Hepatocyte (in vitro differentiated cells): ENCODE measurements around the gene C2orf68. TPM values are rescaled to one million over a fixed set of nuclear protein-coding genes. Genes with fewer than 3 reads are reported as not detected.
"Not testable (repeated sequence)": the region's sequence is repeated elsewhere in the genome, so short reads cannot be mapped to it uniquely, and the experiment has no call there.

Experiments
- DNase-seq: peaks from one replicate; pipeline ENCODE4 v3.0.0-alpha.2; 2016; ENCODE audit warnings: low spot score
- H2AFZ ChIP-seq: fragments of 200-600 bp; sonication (generic); 2 replicates; pipeline ENCODE4 v1.6.0; 2016; ENCODE audit warnings: antibody characterized with exemption, mild to moderate bottlenecking
- H3K27ac ChIP-seq: fragments of 200-600 bp; sonication (generic); 2 replicates; pipeline ENCODE4 v1.5.1; 2016; ENCODE audit warnings: mild to moderate bottlenecking
- H3K27me3 ChIP-seq: fragments of 200-600 bp; sonication (generic); 2 replicates; pipeline ENCODE4 v1.6.1; 2016
- H3K36me3 ChIP-seq: fragments of 200-600 bp; sonication (generic); replicated peaks from 2 replicates; pipeline ENCODE4 v1.5.1; 2016; ENCODE audit warnings: low read depth; ENCODE audit not compliant: insufficient read depth
- H3K4me1 ChIP-seq: fragments of 200-600 bp; sonication (generic); 2 replicates; pipeline ENCODE4 v1.5.1; 2016; ENCODE audit warnings: mild to moderate bottlenecking, moderate library complexity; ENCODE audit not compliant: insufficient read depth
- H3K4me2 ChIP-seq: fragments of 200-600 bp; sonication (generic); 2 replicates; pipeline ENCODE4 v1.6.0; 2016
- H3K4me3 ChIP-seq: fragments of 200-600 bp; sonication (generic); 2 replicates; pipeline ENCODE4 v1.5.1; 2016; ENCODE audit warnings: mild to moderate bottlenecking
- H3K79me2 ChIP-seq: fragments of 200-600 bp; sonication (generic); 2 replicates; pipeline ENCODE4 v1.6.0; 2017; ENCODE audit warnings: mild to moderate bottlenecking
- H3K9me2 ChIP-seq: fragments of 200-600 bp; sonication (generic); replicated peaks from 2 replicates; pipeline ENCODE4 v1.6.0; 2017; ENCODE audit warnings: mild to moderate bottlenecking; ENCODE audit not compliant: insufficient read depth
- H3K9me3 ChIP-seq: fragments of 200-600 bp; sonication (generic); 2 replicates; pipeline ENCODE4 v1.5.1; 2016; ENCODE audit warnings: low read depth, mild to moderate bottlenecking
- H4K20me1 ChIP-seq: fragments of 200-600 bp; sonication (generic); 2 replicates; pipeline ENCODE4 v1.6.0; 2016; ENCODE audit warnings: mild to moderate bottlenecking; ENCODE audit not compliant: insufficient read depth, poor library complexity, severe bottlenecking
- CTCF ChIP-seq: fragments of 200-600 bp; sonication (generic); IDR thresholded peaks from 2 replicates; pipeline ENCODE4 v1.5.1; 2016; ENCODE audit warnings: antibody characterized with exemption, mild to moderate bottlenecking; ENCODE audit not compliant: poor library complexity
- EZH2 ChIP-seq: fragments of 200-600 bp; sonication (generic); IDR thresholded peaks from 2 replicates; pipeline ENCODE4 v1.6.1; 2016; ENCODE audit warnings: antibody characterized with exemption, mild to moderate bottlenecking, borderline replicate concordance
- EZH2phosphoT487 ChIP-seq: fragments of 200-600 bp; sonication (generic); IDR thresholded peaks from one replicate; pipeline ENCODE4 v1.6.1; 2018; ENCODE audit warnings: antibody characterized with exemption, mild to moderate bottlenecking, low read depth, moderate library complexity; ENCODE audit not compliant: unreplicated experiment, severe bottlenecking
- WGBS: methylation state at CpG from one replicate; pipeline ENCODE4 v1.1.6; 2016; ENCODE audit warnings: low lambda C conversion rate; ENCODE audit errors: missing lambda C conversion rate; 5-methylcytosine and 5-hydroxymethylcytosine counted together
- polyA plus RNA-seq: library from polyadenylated mRNA; unstranded; fragments of >200 nt; fragmentation: Nextera tagmentation; extraction: Ambion mirVana; gene quantifications from 2 replicates; pipeline ENCODE4 v1.2.1, GENCODE V29; 2016
- total RNA-seq: library from RNA; depleted of rRNA; stranded (reverse); fragments of >200 nt; gene quantifications from 2 replicates; pipeline ENCODE4 v1.2.3, GENCODE V29; 2014

The C2orf68 gene
- total and polyA plus RNA-seq, 2 experiments from 2014 or later: 21.6 to 28.3 TPM

GRCh38 chr2:85659324-85659981, 47.6 kb upstream of the C2orf68 start:
- Histone ChIP-seq H3K4me2 (no peak overlapping the region), H4K20me1 (no peaks in the 10 kb centered on the region), H3K27me3 (no peaks in the 10 kb centered on the region), H3K4me1 (no peaks in the 10 kb centered on the region), H3K27ac (no peak overlapping the region), H3K79me2 (no peaks in the 10 kb centered on the region), H3K9me2 (no peaks in the 10 kb centered on the region), H3K9me3 (no peaks in the 10 kb centered on the region), H3K36me3 (no peaks in the 10 kb centered on the region), H2AFZ (no peak overlapping the region), H3K4me3 (no peak overlapping the region)
- DNase-seq: no peak
- WGBS: 93% methylated on average over 13 of the region's 13 CpGs
- TF ChIP-seq EZH2: no peak
- no peak for TF ChIP-seq EZH2phosphoT487
- TF ChIP-seq CTCF: no peak

GRCh38 chr2:85657399-85657798, 45.5 kb upstream of the C2orf68 start:
- not testable (repeated sequence) for H2AFZ ChIP-seq, H3K27ac ChIP-seq, H3K9me3 ChIP-seq, H3K4me2 ChIP-seq, DNase-seq, H3K4me1 ChIP-seq, H3K36me3 ChIP-seq, H3K79me2 ChIP-seq, H3K4me3 ChIP-seq, H4K20me1 ChIP-seq, H3K27me3 ChIP-seq, H3K9me2 ChIP-seq
- WGBS: 98% methylated on average over 4 of the region's 4 CpGs

- H3K36me3 ChIP-seq: no peaks in the 10 kb centered on the region
- TF ChIP-seq EZH2: no peak
- TF ChIP-seq EZH2phosphoT487: no peak
- no peak for TF ChIP-seq CTCF
- WGBS: 90% methylated on average over 3 of the region's 3 CpGs
- no peaks in the 10 kb centered on the region for H3K9me2 ChIP-seq
- H3K4me3 ChIP-seq: no peak overlapping the region
- no peak for DNase-seq
- H3K27ac ChIP-seq: no peak overlapping the region
- H3K4me1 ChIP-seq: no peaks in the 10 kb centered on the region
- H2AFZ ChIP-seq: no peak overlapping the region
- no peaks in the 10 kb centered on the region for H3K79me2 ChIP-seq
- no peaks in the 10 kb centered on the region for H3K27me3 ChIP-seq
- H3K4me2 ChIP-seq: no peak overlapping the region
- no peaks in the 10 kb centered on the region for H3K9me3 ChIP-seq
- no peaks in the 10 kb centered on the region for H4K20me1 ChIP-seq
Measured at GRCh38 chr2:85656468-85656867, 44.6 kb upstream of the C2orf68 start.

GRCh38 chr2:85655961-85656417, 44.1 kb upstream of the C2orf68 start:
- Histone ChIP-seq H3K4me2 (no peak overlapping the region), H3K36me3 (no peaks in the 10 kb centered on the region)
- no peak for DNase-seq

More at GRCh38 chr2:85655961-85656417, 44.1 kb upstream of the C2orf68 start:
- no peaks in the 10 kb centered on the region for H3K9me3 ChIP-seq
- H2AFZ ChIP-seq: no peak overlapping the region
- no peak overlapping the region for H3K4me3 ChIP-seq
- H3K27me3 ChIP-seq: no peaks in the 10 kb centered on the region
- H3K27ac ChIP-seq: no peak overlapping the region
- no peaks in the 10 kb centered on the region for H3K4me1 ChIP-seq
- H4K20me1 ChIP-seq: no peaks in the 10 kb centered on the region
- WGBS: 91% methylated on average over 7 of the region's 7 CpGs
- no peaks in the 10 kb centered on the region for H3K9me2 ChIP-seq
- no peak for TF ChIP-seq EZH2
- TF ChIP-seq EZH2phosphoT487: no peak
- TF ChIP-seq CTCF: no peak
- H3K79me2 ChIP-seq: no peaks in the 10 kb centered on the region
